Keratinocyte (primary cell): ENCODE results near the gene MDGA2. TPM values are rescaled to one million over a fixed set of nuclear protein-coding genes. Genes with fewer than 3 reads are reported as not detected.

Source experiments
- DNase-seq: peaks from one replicate; pipeline ENCODE4 v3.0.0-alpha.2; 2011; ENCODE audit warnings: low read depth, missing footprints, low spot score
- FAIRE-seq: peaks from 2 replicates; lab custom pipeline; 2011; peaks lifted over from hg19 to GRCh38; lab: Jason Lieb, UNC
- H2AFZ ChIP-seq: 2 replicates; pipeline ENCODE4 v1.6.0; 2012; ENCODE audit warnings: low read length, control low read depth, inconsistent platforms; ENCODE audit not compliant: control insufficient read depth
- H3K27ac ChIP-seq: 2 replicates; pipeline ENCODE4 v1.5.1; 2011; ENCODE audit warnings: low read length; ENCODE audit not compliant: control insufficient read depth, insufficient read depth
- H3K27me3 ChIP-seq: 3 replicates; pipeline ENCODE4 v1.6.0; 2011; ENCODE audit warnings: low read length; ENCODE audit not compliant: control insufficient read depth, insufficient read depth; ENCODE audit errors: extremely low read depth
- H3K36me3 ChIP-seq, 2 experiments: 2 replicates in 1 of 2; 3 replicates in 1 of 2; pipeline ENCODE4 v1.5.1; 2011; ENCODE audit warnings: low read length in 2 of 2, mild to moderate bottlenecking in 1 of 2; ENCODE audit not compliant: control insufficient read depth in 2 of 2, insufficient read depth in 2 of 2; ENCODE audit errors: extremely low read depth in 1 of 2
- H3K4me1 ChIP-seq: 3 replicates; pipeline ENCODE4 v1.5.1; 2011; ENCODE audit warnings: low read length; ENCODE audit not compliant: control insufficient read depth, insufficient read depth; ENCODE audit errors: extremely low read depth
- H3K4me2 ChIP-seq: 3 replicates; pipeline ENCODE4 v1.6.0; 2011; ENCODE audit warnings: low read depth, low read length; ENCODE audit not compliant: control insufficient read depth, insufficient read depth; ENCODE audit errors: extremely low read depth
- H3K4me3 ChIP-seq, 3 experiments: fragments of 200-600 bp in 1 of 3; sonication (generic) in 1 of 3; 2 replicates in 2 of 3; 3 replicates in 1 of 3; pipeline ENCODE4 v1.5.1; 2011 to 2016; ENCODE audit warnings: low read length in 3 of 3, mild to moderate bottlenecking in 3 of 3, control low read depth in 2 of 3, inconsistent platforms in 1 of 3, low read depth in 1 of 3, mixed read lengths in 1 of 3, mixed run types in 1 of 3, moderate library complexity in 1 of 3; ENCODE audit not compliant: control insufficient read depth in 2 of 3, insufficient read depth in 2 of 3; ENCODE audit errors: extremely low read depth in 1 of 3
- H3K79me2 ChIP-seq: 2 replicates; pipeline ENCODE4 v1.6.0; 2012; ENCODE audit warnings: low read length; ENCODE audit not compliant: control insufficient read depth, insufficient read depth
- H3K9ac ChIP-seq: 3 replicates; pipeline ENCODE4 v1.6.0; 2011; ENCODE audit warnings: low read length; ENCODE audit not compliant: control insufficient read depth, insufficient read depth; ENCODE audit errors: extremely low read depth
- H3K9me1 ChIP-seq: 3 replicates; pipeline ENCODE4 v1.6.0; 2011; ENCODE audit warnings: low read length; ENCODE audit not compliant: control insufficient read depth, insufficient read depth; ENCODE audit errors: extremely low read depth
- H3K9me3 ChIP-seq: 2 replicates; pipeline ENCODE4 v1.5.1; 2012; ENCODE audit warnings: low read depth, low read length; ENCODE audit not compliant: control insufficient read depth
- H4K20me1 ChIP-seq: 3 replicates; pipeline ENCODE4 v1.6.0; 2011; ENCODE audit warnings: low read length; ENCODE audit not compliant: control insufficient read depth, insufficient read depth; ENCODE audit errors: extremely low read depth
- CTCF ChIP-seq, 3 experiments: IDR thresholded peaks in 1 of 3; conservative IDR thresholded peaks in 1 of 3; optimal IDR thresholded peaks in 1 of 3; 2 replicates in 2 of 3; 3 replicates in 1 of 3; pipeline versions ENCODE3 to v1.5.1; 2011; ENCODE audit warnings: low read length in 3 of 3, mild to moderate bottlenecking in 3 of 3, moderate library complexity in 2 of 3, control low read depth in 1 of 3, inconsistent platforms in 1 of 3; ENCODE audit not compliant: insufficient read depth in 2 of 3; ENCODE audit errors: extremely low read depth in 1 of 3
- EZH2 ChIP-seq: IDR thresholded peaks from one replicate; pipeline ENCODE4 v1.6.1; 2012; ENCODE audit warnings: inconsistent platforms, mild to moderate bottlenecking, low read length, moderate library complexity
- dilution Hi-C: fragments of 300-500 bp; cut with MboI; formaldehyde crosslinking; loops from one replicate; pipeline ENCODE4 v1.7.0; 2020; ENCODE audit warnings: low sequenced_read_pairs; ENCODE audit not compliant: extremely low pct_ligation_motif_present
- polyA plus RNA-seq, 5 experiments: library from polyadenylated mRNA; depleted of rRNA in 3 of 5; stranded (reverse) in 3 of 5; stranded (forward) in 1 of 5; unstranded in 1 of 5; fragments of >200 nt; gene quantifications; 1 replicate in 1 of 5; 2 replicates in 3 of 5; 3 replicates in 1 of 5; pipeline versions ENCODE4 v1.2.1 to v1.2.3, GENCODE V29; 2011 to 2012; ENCODE audit warnings: missing spikeins in 2 of 5, low read depth in 1 of 5, low replicate concordance in 1 of 5

Gene MDGA2
- polyA plus RNA-seq, 1 donor (not counting 4 experiments of a cell fraction or from before 2014, with no cell fraction given): not detected

GRCh38 chr14:47500369-47500768 lies 175.0 kb downstream of the MDGA2 start:
- dilution Hi-C loops: no loop called here
- no peaks in the 10 kb centered on the region for H3K9me1 ChIP-seq
- H3K4me3 ChIP-seq: no peak overlapping the region
- no peak overlapping the region for H2AFZ ChIP-seq
- H3K4me1 ChIP-seq: no peaks in the 10 kb centered on the region
- H4K20me1 ChIP-seq: no peaks in the 10 kb centered on the region
- FAIRE-seq (no peak), DNase-seq (no peak)
- H3K27me3 ChIP-seq: no peaks in the 10 kb centered on the region
- H3K36me3 ChIP-seq: no peaks in the 10 kb centered on the region
- no peak overlapping the region for H3K9ac ChIP-seq
- H3K27ac ChIP-seq: no peak overlapping the region
- H3K9me3 ChIP-seq: no peaks in the 10 kb centered on the region
- TF ChIP-seq EZH2: no peak
- no peak for TF ChIP-seq CTCF (optimal IDR thresholded peaks at IDR 0.05 in 1 of 3, IDR thresholded peaks at IDR 0.05 in 1 of 3, conservative IDR thresholded peaks at IDR 0.05 in 1 of 3; ENCODE audit: extremely low read depth in 1 of 3, insufficient read depth in 2 of 3, low read length in 3 of 3)
- H3K79me2 ChIP-seq: no peaks in the 10 kb centered on the region
- H3K4me2 ChIP-seq: no peak overlapping the region

- H3K4me2 ChIP-seq: no peak overlapping the region
- H3K9me3 ChIP-seq: no peaks in the 10 kb centered on the region
- H3K79me2 ChIP-seq: no peaks in the 10 kb centered on the region
- H3K27ac ChIP-seq: no peak overlapping the region
- H4K20me1 ChIP-seq: no peaks in the 10 kb centered on the region
- no peak for TF ChIP-seq CTCF (optimal IDR thresholded peaks at IDR 0.05 in 1 of 3, IDR thresholded peaks at IDR 0.05 in 1 of 3, conservative IDR thresholded peaks at IDR 0.05 in 1 of 3; ENCODE audit: extremely low read depth in 1 of 3, insufficient read depth in 2 of 3, low read length in 3 of 3)
- TF ChIP-seq EZH2: no peak
- H3K9me1 ChIP-seq: no peaks in the 10 kb centered on the region
- no peaks in the 10 kb centered on the region for H3K36me3 ChIP-seq
- dilution Hi-C loops: no loop called here
- no peak for FAIRE-seq
- no peak for DNase-seq
- no peaks in the 10 kb centered on the region for H3K27me3 ChIP-seq
- H3K4me1 ChIP-seq: no peaks in the 10 kb centered on the region
- H2AFZ ChIP-seq: no peak overlapping the region
- no peak overlapping the region for H3K9ac ChIP-seq
- no peak overlapping the region for H3K4me3 ChIP-seq
Measured at GRCh38 chr14:47490766-47491165, 184.6 kb downstream of the MDGA2 start.
